GM23338 (cell line): Measurements from ENCODE around the gene PLA2G5. TPM values are rescaled to one million over a fixed set of nuclear protein-coding genes. Genes with fewer than 3 reads are reported as not detected.

Experiments used
- ATAC-seq: fragments of 200-7000 bp; cut with Tn5 transposase; 3 replicates; pipeline ENCODE4 v1.9.1; 2020
- DNase-seq: peaks from one replicate; pipeline ENCODE4 v3.0.0-alpha.2; 2015; ENCODE audit warnings: low spot score
- H2AFZ ChIP-seq: fragments of 200-600 bp; sonication (generic); 2 replicates; pipeline ENCODE4 v1.8.0; 2016; ENCODE audit warnings: antibody characterized with exemption, mild to moderate bottlenecking, moderate library complexity
- H3F3A ChIP-seq: fragments of 200-600 bp; sonication (generic); replicated peaks from 2 replicates; pipeline ENCODE4 v1.8.0; 2017; ENCODE audit warnings: antibody characterized with exemption, mixed run types, low read depth
- H3K27ac ChIP-seq: fragments of 200-600 bp; sonication (generic); 2 replicates; pipeline ENCODE4 v1.6.1; 2016; ENCODE audit warnings: low read depth
- H3K27me3 ChIP-seq: fragments of 200-600 bp; sonication (generic); 2 replicates; pipeline ENCODE4 v1.8.0; 2016; ENCODE audit warnings: mild to moderate bottlenecking, mixed run types, moderate library complexity; ENCODE audit not compliant: insufficient read depth
- H3K36me3 ChIP-seq: fragments of 200-600 bp; sonication (generic); 2 replicates; pipeline ENCODE4 v1.8.0; 2016; ENCODE audit warnings: mild to moderate bottlenecking; ENCODE audit not compliant: insufficient read depth
- H3K4me1 ChIP-seq: fragments of 200-600 bp; sonication (generic); 2 replicates; pipeline ENCODE4 v1.8.0; 2016; ENCODE audit warnings: mild to moderate bottlenecking, moderate library complexity; ENCODE audit not compliant: insufficient read depth
- H3K4me2 ChIP-seq: fragments of 200-600 bp; sonication (generic); 2 replicates; pipeline ENCODE4 v1.7.1; 2017; ENCODE audit warnings: mixed run types
- H3K4me3 ChIP-seq: fragments of 200-600 bp; sonication (generic); 2 replicates; pipeline ENCODE4 v1.6.1; 2016; ENCODE audit warnings: mixed run types
- H3K79me2 ChIP-seq: fragments of 200-600 bp; sonication (generic); replicated peaks from 2 replicates; pipeline ENCODE4 v1.8.0; 2017; ENCODE audit warnings: mild to moderate bottlenecking; ENCODE audit not compliant: insufficient read depth
- H3K9me2 ChIP-seq: fragments of 200-600 bp; sonication (generic); 2 replicates; pipeline ENCODE4 v1.8.0; 2017; ENCODE audit not compliant: insufficient read depth
- H4K20me1 ChIP-seq: fragments of 200-600 bp; sonication (generic); replicated peaks from 2 replicates; pipeline ENCODE4 v1.8.0; 2017; ENCODE audit warnings: mild to moderate bottlenecking; ENCODE audit not compliant: insufficient read depth
- H3K27ac Mint-ChIP-seq: 2 replicates; pipeline ENCODE4 v1.8.0; 2020; ENCODE audit warnings: inconsistent platforms, mild to moderate bottlenecking, moderate library complexity, mixed read lengths
- H3K27me3 Mint-ChIP-seq: 3 replicates; pipeline ENCODE4 v1.8.0; 2022; ENCODE audit warnings: low read depth, mild to moderate bottlenecking, moderate library complexity, mixed read lengths, inconsistent platforms; ENCODE audit not compliant: insufficient read depth, poor library complexity
- H3K36me3 Mint-ChIP-seq: 3 replicates; pipeline ENCODE4 v1.8.0; 2021; ENCODE audit warnings: low read depth, mild to moderate bottlenecking, inconsistent platforms, moderate library complexity, mixed read lengths
- H3K4me1 Mint-ChIP-seq: 3 replicates; pipeline ENCODE4 v1.8.0; 2020; ENCODE audit warnings: mild to moderate bottlenecking, inconsistent platforms, mixed read lengths
- H3K4me3 Mint-ChIP-seq: 3 replicates; pipeline ENCODE4 v1.8.0; 2021; ENCODE audit warnings: moderate library complexity, mild to moderate bottlenecking, inconsistent platforms, mixed read lengths
- H3K9me3 Mint-ChIP-seq: 3 replicates; pipeline ENCODE4 v1.8.0; 2020; ENCODE audit warnings: moderate library complexity, mild to moderate bottlenecking, inconsistent platforms, mixed read lengths
- CTCF ChIP-seq, 2 experiments: fragments of 200-600 bp in 1 of 2; sonication (generic) in 1 of 2; conservative IDR thresholded peaks; 2 replicates each; pipeline versions ENCODE4 v1.5.1 to v1.6.1; 2016 to 2017; ENCODE audit warnings: antibody characterized with exemption in 2 of 2, low read depth in 2 of 2, mild to moderate bottlenecking in 2 of 2, moderate library complexity in 1 of 2
- EZH2 ChIP-seq: fragments of 200-600 bp; sonication (generic); IDR thresholded peaks from one replicate; pipeline ENCODE4 v1.8.0; 2017; ENCODE audit warnings: antibody characterized with exemption, mild to moderate bottlenecking, low read depth; ENCODE audit not compliant: unreplicated experiment
- JUNB ChIP-seq: IDR thresholded peaks from one replicate; pipeline ENCODE4 v1.6.1; 2016; ENCODE audit warnings: antibody characterized with exemption; ENCODE audit not compliant: unreplicated experiment
- NANOG ChIP-seq: IDR thresholded peaks from 2 replicates; pipeline ENCODE4 v1.6.1; 2016; ENCODE audit warnings: antibody characterized with exemption, borderline replicate concordance
- STAT1 ChIP-seq: IDR thresholded peaks from one replicate; pipeline ENCODE4 v1.6.1; 2016; ENCODE audit warnings: antibody characterized with exemption; ENCODE audit not compliant: unreplicated experiment
- ZNF331 ChIP-seq: fragments of 250-450 bp; sonication (Bioruptor Pico); IDR thresholded peaks from 2 replicates; pipeline ENCODE4 v1.5.0; 2020; ENCODE audit warnings: low read depth, mild to moderate bottlenecking, moderate library complexity
- polyA plus RNA-seq: library from polyadenylated mRNA; unstranded; fragments of >200 nt; fragmentation: Nextera tagmentation; extraction: Ambion mirVana; gene quantifications from 2 replicates; pipeline ENCODE4 v1.2.1, GENCODE V29; 2016
- total RNA-seq: library from RNA; depleted of rRNA; stranded (reverse); fragments of >200 nt; shearing (Covaris generic); gene quantifications from 2 replicates; pipeline ENCODE4 v1.2.3, GENCODE V29; 2014
- TF ChIP-seq, protein P1 (sequence below): IDR thresholded peaks from 2 replicates; pipeline ENCODE4 v1.6.1; 2016; ENCODE audit warnings: antibody characterized with exemption
- TF ChIP-seq, protein P2 (sequence below): fragments of 250-450 bp; sonication (Bioruptor Pico); IDR thresholded peaks from 2 replicates; pipeline ENCODE4 v1.5.0; 2020; ENCODE audit warnings: mild to moderate bottlenecking, moderate library complexity

The PLA2G5 gene
- total and polyA plus RNA-seq, 2 experiments from 2014 or later = not detected

DNA sequence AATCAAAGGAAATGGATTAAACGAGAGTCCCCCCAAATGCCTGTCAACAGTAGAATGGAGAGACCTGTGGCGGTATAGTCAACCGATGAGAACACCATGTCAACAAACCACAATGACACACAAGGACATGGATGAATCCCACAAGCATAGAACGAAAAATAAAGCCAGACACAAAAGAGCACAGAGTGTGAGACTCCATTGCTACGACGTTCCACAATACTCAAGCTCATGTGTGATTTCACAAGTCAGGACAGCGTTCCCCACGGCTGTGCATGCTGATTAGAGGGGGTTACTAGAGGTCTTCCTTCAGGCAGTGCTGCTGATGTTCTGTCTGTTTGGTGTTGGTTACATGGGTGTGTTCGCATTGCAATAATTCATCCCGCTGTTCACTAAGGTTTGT lies 55.1 kb downstream of the PLA2G5 start:
- no peaks in the 10 kb centered on the region for H3K27me3 ChIP-seq
- no peak overlapping the region for H3K27ac Mint-ChIP-seq
- H3K4me3 Mint-ChIP-seq = no peak overlapping the region
- peaks cover 18% of the 10 kb centered on the region; the same call in 2 of the 3 replicates for H3K9me3 Mint-ChIP-seq
- no peak overlapping the region for H3K4me3 ChIP-seq
- H3K36me3 Mint-ChIP-seq = no peaks in the 10 kb centered on the region; the same call in 2 of the 3 replicates
- H3K36me3 ChIP-seq = peaks cover 4% of the 10 kb centered on the region; the same call in 1 of the 2 replicates
- DNase-seq = no peak
- no peaks in the 10 kb centered on the region for H3K9me2 ChIP-seq
- H3K27me3 Mint-ChIP-seq = peaks cover 7% of the 10 kb centered on the region
- no peaks in the 10 kb centered on the region for H4K20me1 ChIP-seq
- H3K4me1 Mint-ChIP-seq = no peaks in the 10 kb centered on the region
- H3K79me2 ChIP-seq = no peaks in the 10 kb centered on the region
- ATAC-seq = no peak
- H2AFZ ChIP-seq = no peak overlapping the region
- no peaks in the 10 kb centered on the region for H3K4me1 ChIP-seq
- no peak overlapping the region for H3K27ac ChIP-seq
- TF ChIP-seq CTCF (conservative IDR thresholded peaks at IDR 0.05; ENCODE audit: low read depth in 2 of 2) (no peak), JUNB (no peak), STAT1 (no peak), EZH2 (no peak), ZNF331 (no peak), NANOG (no peak)
- TF ChIP-seq, protein P1, sequence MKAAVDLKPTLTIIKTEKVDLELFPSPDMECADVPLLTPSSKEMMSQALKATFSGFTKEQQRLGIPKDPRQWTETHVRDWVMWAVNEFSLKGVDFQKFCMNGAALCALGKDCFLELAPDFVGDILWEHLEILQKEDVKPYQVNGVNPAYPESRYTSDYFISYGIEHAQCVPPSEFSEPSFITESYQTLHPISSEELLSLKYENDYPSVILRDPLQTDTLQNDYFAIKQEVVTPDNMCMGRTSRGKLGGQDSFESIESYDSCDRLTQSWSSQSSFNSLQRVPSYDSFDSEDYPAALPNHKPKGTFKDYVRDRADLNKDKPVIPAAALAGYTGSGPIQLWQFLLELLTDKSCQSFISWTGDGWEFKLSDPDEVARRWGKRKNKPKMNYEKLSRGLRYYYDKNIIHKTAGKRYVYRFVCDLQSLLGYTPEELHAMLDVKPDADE = no peak
- TF ChIP-seq, protein P2, sequence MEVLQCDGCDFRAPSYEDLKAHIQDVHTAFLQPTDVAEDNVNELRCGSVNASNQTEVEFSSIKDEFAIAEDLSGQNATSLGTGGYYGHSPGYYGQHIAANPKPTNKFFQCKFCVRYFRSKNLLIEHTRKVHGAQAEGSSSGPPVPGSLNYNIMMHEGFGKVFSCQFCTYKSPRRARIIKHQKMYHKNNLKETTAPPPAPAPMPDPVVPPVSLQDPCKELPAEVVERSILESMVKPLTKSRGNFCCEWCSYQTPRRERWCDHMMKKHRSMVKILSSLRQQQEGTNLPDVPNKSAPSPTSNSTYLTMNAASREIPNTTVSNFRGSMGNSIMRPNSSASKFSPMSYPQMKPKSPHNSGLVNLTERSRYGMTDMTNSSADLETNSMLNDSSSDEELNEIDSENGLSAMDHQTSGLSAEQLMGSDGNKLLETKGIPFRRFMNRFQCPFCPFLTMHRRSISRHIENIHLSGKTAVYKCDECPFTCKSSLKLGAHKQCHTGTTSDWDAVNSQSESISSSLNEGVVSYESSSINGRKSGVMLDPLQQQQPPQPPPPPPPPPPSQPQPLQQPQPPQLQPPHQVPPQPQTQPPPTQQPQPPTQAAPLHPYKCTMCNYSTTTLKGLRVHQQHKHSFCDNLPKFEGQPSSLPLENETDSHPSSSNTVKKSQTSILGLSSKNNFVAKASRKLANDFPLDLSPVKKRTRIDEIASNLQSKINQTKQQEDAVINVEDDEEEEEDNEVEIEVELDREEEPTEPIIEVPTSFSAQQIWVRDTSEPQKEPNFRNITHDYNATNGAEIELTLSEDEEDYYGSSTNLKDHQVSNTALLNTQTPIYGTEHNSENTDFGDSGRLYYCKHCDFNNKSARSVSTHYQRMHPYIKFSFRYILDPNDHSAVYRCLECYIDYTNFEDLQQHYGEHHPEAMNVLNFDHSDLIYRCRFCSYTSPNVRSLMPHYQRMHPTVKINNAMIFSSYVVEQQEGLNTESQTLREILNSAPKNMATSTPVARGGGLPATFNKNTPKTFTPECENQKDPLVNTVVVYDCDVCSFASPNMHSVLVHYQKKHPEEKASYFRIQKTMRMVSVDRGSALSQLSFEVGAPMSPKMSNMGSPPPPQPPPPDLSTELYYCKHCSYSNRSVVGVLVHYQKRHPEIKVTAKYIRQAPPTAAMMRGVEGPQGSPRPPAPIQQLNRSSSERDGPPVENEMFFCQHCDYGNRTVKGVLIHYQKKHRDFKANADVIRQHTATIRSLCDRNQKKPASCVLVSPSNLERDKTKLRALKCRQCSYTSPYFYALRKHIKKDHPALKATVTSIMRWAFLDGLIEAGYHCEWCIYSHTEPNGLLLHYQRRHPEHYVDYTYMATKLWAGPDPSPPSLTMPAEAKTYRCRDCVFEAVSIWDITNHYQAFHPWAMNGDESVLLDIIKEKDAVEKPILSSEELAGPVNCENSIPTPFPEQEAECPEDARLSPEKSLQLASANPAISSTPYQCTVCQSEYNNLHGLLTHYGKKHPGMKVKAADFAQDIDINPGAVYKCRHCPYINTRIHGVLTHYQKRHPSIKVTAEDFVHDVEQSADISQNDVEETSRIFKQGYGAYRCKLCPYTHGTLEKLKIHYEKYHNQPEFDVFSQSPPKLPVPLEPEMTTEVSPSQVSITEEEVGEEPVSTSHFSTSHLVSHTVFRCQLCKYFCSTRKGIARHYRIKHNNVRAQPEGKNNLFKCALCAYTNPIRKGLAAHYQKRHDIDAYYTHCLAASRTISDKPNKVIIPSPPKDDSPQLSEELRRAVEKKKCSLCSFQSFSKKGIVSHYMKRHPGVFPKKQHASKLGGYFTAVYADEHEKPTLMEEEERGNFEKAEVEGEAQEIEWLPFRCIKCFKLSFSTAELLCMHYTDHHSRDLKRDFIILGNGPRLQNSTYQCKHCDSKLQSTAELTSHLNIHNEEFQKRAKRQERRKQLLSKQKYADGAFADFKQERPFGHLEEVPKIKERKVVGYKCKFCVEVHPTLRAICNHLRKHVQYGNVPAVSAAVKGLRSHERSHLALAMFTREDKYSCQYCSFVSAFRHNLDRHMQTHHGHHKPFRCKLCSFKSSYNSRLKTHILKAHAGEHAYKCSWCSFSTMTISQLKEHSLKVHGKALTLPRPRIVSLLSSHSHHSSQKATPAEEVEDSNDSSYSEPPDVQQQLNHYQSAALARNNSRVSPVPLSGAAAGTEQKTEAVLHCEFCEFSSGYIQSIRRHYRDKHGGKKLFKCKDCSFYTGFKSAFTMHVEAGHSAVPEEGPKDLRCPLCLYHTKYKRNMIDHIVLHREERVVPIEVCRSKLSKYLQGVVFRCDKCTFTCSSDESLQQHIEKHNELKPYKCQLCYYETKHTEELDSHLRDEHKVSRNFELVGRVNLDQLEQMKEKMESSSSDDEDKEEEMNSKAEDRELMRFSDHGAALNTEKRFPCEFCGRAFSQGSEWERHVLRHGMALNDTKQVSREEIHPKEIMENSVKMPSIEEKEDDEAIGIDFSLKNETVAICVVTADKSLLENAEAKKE = no peak
- no peak overlapping the region for H3K4me2 ChIP-seq
- no peaks in the 10 kb centered on the region for H3F3A ChIP-seq
